GM12801 (cell line): ENCODE results near the gene ANKFN1.

ENCODE experiments used
- CTCF ChIP-seq: IDR thresholded peaks from one replicate; pipeline ENCODE4 v1.5.1; 2011; ENCODE audit warnings: control low read depth; ENCODE audit not compliant: insufficient read length; ENCODE audit errors: extremely low read depth

The ANKFN1 gene

GRCh38 chr17:56489980-56490379 is 336.7 kb downstream of the ANKFN1 start:
- TF ChIP-seq CTCF = no peak

DNA sequence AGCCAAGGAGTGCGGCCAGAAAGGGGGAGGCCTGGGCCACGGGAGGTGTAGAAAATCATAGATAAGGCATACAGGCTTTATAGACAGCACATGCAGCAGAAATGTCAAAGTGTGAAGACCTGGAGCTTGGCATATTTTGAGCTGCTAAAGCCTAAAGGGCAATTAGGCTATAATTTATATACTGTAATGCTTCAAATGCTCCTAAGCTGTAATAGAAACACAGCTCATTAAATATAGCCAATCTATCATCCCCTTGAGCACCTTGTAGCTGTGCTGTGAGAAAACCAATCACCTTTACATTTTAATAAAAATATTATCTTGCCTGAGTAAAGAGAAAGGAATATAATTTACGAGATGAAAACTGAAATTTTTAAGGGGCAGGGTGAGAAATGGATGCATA is 342.3 kb downstream of the ANKFN1 start:
- no peak for TF ChIP-seq CTCF

DNA sequence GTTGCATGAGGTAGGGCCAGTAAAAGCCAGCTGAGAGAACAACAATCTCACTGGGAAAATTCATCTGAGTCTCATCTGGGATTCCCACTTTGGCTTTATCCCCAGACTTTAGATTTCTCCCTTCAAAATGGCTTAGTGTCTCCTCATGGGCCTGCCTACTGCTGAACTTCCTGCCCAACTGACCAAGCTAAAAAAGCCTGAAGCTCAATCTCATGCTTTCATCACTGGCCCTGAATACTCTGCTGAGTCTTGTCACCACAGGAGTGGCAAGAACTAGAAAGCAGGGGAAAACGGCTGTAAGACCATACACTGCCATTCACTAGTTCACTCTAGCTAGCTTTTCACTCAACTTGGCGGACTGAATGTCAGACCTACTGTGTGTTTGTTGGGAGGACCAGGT is 343.9 kb downstream of the ANKFN1 start:
- TF ChIP-seq CTCF = no peak

GRCh38 chr17:56499799-56500388 is 346.6 kb downstream of the ANKFN1 start:
- TF ChIP-seq CTCF = no peak

DNA sequence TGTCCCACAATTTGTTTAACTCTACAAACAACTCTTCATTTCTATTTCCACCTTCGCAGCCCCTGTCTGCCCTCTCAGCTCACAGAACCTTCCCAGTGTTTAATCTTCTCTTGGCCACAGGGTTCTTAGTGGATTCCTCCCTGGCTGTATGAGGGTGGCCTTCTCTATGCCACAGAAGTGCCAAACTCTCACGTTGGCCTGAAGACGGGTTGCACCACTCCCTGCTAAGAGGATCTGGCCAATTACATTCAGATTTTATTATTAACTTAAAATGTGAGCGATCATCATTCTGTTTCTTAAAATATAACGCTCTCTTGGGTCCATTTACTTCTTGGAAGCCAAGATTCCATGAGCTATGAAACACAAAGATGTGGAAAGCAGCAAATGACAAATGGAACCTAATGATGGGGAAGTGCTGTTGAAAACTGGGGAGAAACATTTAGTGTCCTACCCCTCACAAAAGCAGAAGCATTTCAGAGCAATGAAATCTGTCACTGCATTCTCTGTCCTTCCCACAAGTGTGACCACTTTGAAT is 348.9 kb downstream of the ANKFN1 start:
- TF ChIP-seq CTCF = no peak

DNA sequence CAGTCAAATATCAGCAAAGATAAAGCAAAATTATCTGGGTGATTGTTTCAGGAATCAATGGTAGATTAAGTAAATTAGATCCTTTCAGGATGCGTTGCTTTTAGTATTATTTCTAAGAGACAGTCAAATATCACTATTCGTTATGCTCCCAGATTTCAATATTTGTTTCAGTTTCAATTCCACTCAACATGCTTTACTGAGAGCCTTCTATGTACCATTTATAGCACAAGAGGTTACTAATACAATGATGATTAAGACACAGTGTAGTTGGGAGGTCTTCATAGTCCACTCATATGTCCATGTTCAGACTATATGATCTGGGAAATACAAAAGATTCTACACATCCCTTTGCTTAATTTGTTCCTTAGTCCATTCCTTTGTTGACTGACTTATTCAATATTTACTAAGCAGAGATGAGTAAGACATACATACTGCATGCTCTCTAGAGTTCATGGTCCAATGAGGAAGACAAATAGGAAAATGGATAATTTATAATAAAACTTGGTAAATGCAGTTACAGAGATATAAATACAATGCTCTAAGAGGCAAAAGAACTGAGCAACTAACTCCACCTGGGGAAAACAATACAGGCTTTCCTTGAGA is 352.0 kb downstream of the ANKFN1 start:
- no peak for TF ChIP-seq CTCF

DNA sequence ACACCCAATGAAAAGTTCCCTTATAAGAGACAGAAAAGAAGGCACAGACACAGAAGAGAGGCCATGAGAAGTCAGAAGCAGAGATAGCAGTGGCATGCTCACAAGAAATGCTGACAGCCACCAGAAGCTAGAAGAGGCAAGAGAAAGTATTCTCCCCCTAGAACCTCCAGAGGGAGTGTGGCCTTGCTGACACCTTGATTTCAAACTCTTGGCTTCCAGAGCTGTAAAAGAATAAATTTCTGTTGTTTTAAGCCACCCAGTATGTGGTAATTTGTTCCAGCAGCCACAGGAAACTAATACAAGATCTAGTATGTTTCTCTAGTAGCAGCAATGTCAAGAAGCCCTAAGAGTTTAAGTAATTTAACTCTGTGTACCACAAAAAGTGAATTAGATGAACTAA is 353.1 kb downstream of the ANKFN1 start:
- no peak for TF ChIP-seq CTCF
